ENCODE results near the gene KREMEN1. TPM values are rescaled to one million over a fixed set of nuclear protein-coding genes. Genes with fewer than 3 reads are reported as not detected.
A peak's percentile ranks its signal among the peaks of the same experiment; 100 is the strongest.

KREMEN1 gene
- total and polyA plus RNA-seq, 9 of the 15 experiments (the other 6 are each of a cell fraction or from before 2014, with no cell fraction given): 0.69 to 11.5 (median 4.3) TPM

GRCh38 chr22:29031227-29032011 is 41.4 kb upstream of the KREMEN1 start (continued):
- TF ChIP-seq, protein P1, sequence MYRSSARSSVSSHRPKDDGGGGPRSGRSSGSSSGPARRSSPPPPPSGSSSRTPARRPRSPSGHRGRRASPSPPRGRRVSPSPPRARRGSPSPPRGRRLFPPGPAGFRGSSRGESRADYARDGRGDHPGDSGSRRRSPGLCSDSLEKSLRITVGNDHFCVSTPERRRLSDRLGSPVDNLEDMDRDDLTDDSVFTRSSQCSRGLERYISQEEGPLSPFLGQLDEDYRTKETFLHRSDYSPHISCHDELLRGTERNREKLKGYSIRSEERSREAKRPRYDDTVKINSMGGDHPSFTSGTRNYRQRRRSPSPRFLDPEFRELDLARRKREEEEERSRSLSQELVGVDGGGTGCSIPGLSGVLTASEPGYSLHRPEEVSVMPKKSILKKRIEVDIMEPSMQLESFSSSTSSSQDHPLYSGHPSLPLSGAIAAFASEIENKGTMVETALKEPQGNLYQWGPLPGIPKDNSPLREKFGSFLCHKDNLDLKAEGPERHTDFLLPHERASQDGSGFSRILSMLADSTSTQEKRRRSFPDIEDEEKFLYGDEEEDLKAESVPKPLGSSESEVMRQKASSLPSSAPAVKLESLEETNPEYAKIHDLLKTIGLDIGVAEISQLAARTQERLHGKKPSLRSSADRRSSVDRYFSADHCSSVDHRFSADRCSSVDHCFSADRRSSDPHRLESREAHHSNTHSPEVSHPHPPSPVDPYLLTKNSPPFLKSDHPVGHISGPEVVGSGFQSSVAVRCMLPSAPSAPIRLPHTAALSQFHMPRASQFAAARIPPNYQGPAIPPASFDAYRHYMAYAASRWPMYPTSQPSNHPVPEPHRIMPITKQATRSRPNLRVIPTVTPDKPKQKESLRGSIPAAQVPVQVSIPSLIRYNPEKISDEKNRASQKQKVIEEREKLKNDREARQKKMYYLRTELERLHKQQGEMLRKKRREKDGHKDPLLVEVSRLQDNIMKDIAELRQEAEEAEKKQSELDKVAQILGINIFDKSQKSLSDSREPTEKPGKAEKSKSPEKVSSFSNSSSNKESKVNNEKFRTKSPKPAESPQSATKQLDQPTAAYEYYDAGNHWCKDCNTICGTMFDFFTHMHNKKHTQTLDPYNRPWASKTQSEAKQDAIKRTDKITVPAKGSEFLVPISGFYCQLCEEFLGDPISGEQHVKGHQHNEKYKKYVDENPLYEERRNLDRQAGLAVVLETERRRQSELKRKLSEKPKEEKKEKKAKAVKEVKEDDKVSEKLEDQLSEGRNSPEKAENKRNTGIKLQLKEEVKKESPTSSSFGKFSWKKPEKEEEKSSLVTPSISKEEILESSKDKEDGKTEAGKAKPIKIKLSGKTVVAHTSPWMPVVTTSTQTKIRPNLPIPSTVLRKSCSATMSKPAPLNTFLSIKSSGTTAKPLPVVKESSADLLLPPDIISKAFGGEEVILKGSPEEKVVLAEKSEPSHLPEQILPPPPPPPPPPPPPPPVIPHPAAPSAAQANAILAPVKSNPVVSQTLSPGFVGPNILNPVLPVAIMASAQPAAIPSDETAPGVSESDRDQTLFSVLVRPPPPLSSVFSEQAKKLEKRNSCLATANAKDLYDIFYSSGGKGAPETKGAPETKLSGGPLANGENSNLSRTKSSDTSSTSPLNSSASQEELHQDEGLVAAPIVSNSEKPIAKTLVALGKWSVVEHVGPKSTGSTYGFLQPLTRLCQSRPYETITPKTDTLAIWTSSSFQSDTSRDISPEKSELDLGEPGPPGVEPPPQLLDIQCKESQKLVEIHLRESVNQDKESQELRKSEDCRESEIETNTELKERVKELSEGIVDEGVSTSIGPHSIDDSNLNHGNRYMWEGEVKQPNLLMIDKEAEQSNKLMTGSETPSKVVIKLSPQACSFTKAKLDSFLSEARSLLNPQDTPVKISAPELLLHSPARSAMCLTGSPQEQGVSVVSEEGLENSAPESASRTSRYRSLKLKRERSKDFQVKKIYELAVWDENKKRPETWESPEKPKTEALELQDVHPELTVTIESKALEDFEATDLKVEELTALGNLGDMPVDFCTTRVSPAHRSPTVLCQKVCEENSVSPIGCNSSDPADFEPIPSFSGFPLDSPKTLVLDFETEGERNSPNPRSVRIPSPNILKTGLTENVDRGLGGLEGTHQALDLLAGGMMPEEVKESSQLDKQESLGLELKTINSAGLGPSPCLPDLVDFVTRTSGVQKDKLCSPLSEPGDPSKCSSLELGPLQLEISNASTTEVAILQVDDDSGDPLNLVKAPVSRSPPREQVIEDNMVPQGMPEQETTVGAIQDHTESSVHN (IDR thresholded peaks at IDR 0.05; ENCODE audit: borderline replicate concordance in 1 of 2, low read depth in 1 of 2): 0 out of 4 replicates have a peak, but pooled peaks of 1 of the 2 experiments have one; percentile 44
- TF ChIP-seq HMBOX1 (IDR thresholded peaks at IDR 0.05): peak; percentile 50; the same call in 1 of the 2 replicates
- no peak for TF ChIP-seq MED1 (CRISPR knock-in tag; IDR thresholded peaks at IDR 0.05; ENCODE audit: borderline replicate concordance)
- TF ChIP-seq RBM25 (IDR thresholded peaks at IDR 0.05; ENCODE audit: low read depth, low read length, severe bottlenecking): no peak
- TF ChIP-seq ZNF785 (CRISPR knock-in tag; IDR thresholded peaks at IDR 0.05): no peak
- TF ChIP-seq, protein P2, sequence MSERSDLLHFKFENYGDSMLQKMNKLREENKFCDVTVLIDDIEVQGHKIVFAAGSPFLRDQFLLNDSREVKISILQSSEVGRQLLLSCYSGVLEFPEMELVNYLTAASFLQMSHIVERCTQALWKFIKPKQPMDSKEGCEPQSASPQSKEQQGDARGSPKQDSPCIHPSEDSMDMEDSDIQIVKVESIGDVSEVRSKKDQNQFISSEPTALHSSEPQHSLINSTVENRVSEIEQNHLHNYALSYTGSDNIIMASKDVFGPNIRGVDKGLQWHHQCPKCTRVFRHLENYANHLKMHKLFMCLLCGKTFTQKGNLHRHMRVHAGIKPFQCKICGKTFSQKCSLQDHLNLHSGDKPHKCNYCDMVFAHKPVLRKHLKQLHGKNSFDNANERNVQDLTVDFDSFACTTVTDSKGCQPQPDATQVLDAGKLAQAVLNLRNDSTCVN (CRISPR knock-in tag; IDR thresholded peaks at IDR 0.05): no peak
- TF ChIP-seq ZNF717 (CRISPR knock-in tag; IDR thresholded peaks at IDR 0.05): no peak
- peak; percentile 19; the same call in 1 of the 2 replicates for TF ChIP-seq MYNN (IDR thresholded peaks at IDR 0.05)
- no peak for TF ChIP-seq MYNN (CRISPR knock-in tag; IDR thresholded peaks at IDR 0.05)
- no peak for TF ChIP-seq CTCFL (IDR thresholded peaks at IDR 0.05; ENCODE audit: borderline replicate concordance, insufficient read depth, low read depth, low read length, poor library complexity, severe bottlenecking)
- no peak for TF ChIP-seq SRSF7 (optimal IDR thresholded peaks at IDR 0.05; ENCODE audit: low read depth, low read length)
- TF ChIP-seq MAFK (IDR thresholded peaks at IDR 0.05; ENCODE audit: low read length): peak; percentile 63; the same call in 1 of the 2 replicates
- TF ChIP-seq ZNF707 (CRISPR knock-in tag; conservative IDR thresholded peaks at IDR 0.05): no peak
